Measurements from ENCODE around the gene NDST1.
A peak's percentile ranks its signal among the peaks of the same experiment; 100 is the strongest.
"Not testable (repeated sequence)": the region's sequence is repeated elsewhere in the genome, so short reads cannot be mapped to it uniquely, and the experiment has no call there.

Gene NDST1

GRCh38 chr5:150515446-150515845 lies 7.5 kb downstream of the NDST1 start:
- no peak overlapping the region for H3K9ac ChIP-seq (ENCODE audit: low read depth in 1 of 2, low read length in 2 of 2)
- H3K4me3 ChIP-seq (ENCODE audit: low read depth in 1 of 2, low read length in 2 of 2), result no peak overlapping the region
- no peak overlapping the region for H3K27ac ChIP-seq (ENCODE audit: low read depth, low read length)
- no peaks in the 10 kb centered on the region for H3K9me3 ChIP-seq (ENCODE audit: control insufficient read depth in 1 of 2, low read length in 2 of 2)
- H3K36me3 ChIP-seq (ENCODE audit: control insufficient read depth in 1 of 2, insufficient read depth in 2 of 2, low read length in 2 of 2), result no peaks in the 10 kb centered on the region
- H3K27me3 ChIP-seq (ENCODE audit: control insufficient read depth in 1 of 2, insufficient read depth in 2 of 2, low read length in 2 of 2), result no peaks in the 10 kb centered on the region
- H3K4me1 ChIP-seq (ENCODE audit: control insufficient read depth in 1 of 2, insufficient read depth in 2 of 2, low read length in 2 of 2), result peaks cover 66 to 69% of the 10 kb centered on the region in 2 donors

GRCh38 chr5:150516011-150516410 lies 8.1 kb downstream of the NDST1 start:
- H3K27ac ChIP-seq (ENCODE audit: low read depth, low read length), result no peak overlapping the region
- H3K27me3 ChIP-seq (ENCODE audit: control insufficient read depth in 1 of 2, insufficient read depth in 2 of 2, low read length in 2 of 2), result no peaks in the 10 kb centered on the region
- no peak overlapping the region for H3K4me3 ChIP-seq (ENCODE audit: low read depth in 1 of 2, low read length in 2 of 2)
- no peak overlapping the region for H3K9ac ChIP-seq (ENCODE audit: low read depth in 1 of 2, low read length in 2 of 2)
- no peaks in the 10 kb centered on the region for H3K9me3 ChIP-seq (ENCODE audit: control insufficient read depth in 1 of 2, low read length in 2 of 2)
- H3K4me1 ChIP-seq (ENCODE audit: control insufficient read depth in 1 of 2, insufficient read depth in 2 of 2, low read length in 2 of 2), result peaks cover 61 to 65% of the 10 kb centered on the region in 2 donors
- H3K36me3 ChIP-seq (ENCODE audit: control insufficient read depth in 1 of 2, insufficient read depth in 2 of 2, low read length in 2 of 2), result peaks cover 0 to 4% of the 10 kb centered on the region in 2 donors

GRCh38 chr5:150517272-150518152 lies 9.6 kb downstream of the NDST1 start:
- no peaks in the 10 kb centered on the region for H3K27me3 ChIP-seq (ENCODE audit: control insufficient read depth in 1 of 2, insufficient read depth in 2 of 2, low read length in 2 of 2)
- peaks cover 54% of the 10 kb centered on the region in 2 donors for H3K4me1 ChIP-seq (ENCODE audit: control insufficient read depth in 1 of 2, insufficient read depth in 2 of 2, low read length in 2 of 2)
- peaks cover 7 to 9% of the 10 kb centered on the region in 2 donors for H3K36me3 ChIP-seq (ENCODE audit: control insufficient read depth in 1 of 2, insufficient read depth in 2 of 2, low read length in 2 of 2)
- no peaks in the 10 kb centered on the region for H3K9me3 ChIP-seq (ENCODE audit: control insufficient read depth in 1 of 2, low read length in 2 of 2)
- peak overlapping the region; percentile 17 to 28 for H3K4me3 ChIP-seq (ENCODE audit: low read depth in 1 of 2, low read length in 2 of 2)
- H3K27ac ChIP-seq (ENCODE audit: low read depth, low read length), result peak overlapping the region; percentile 12
- peak overlapping the region in 1 of 2 donors; percentile 60 for H3K9ac ChIP-seq (ENCODE audit: low read depth in 1 of 2, low read length in 2 of 2)

GRCh38 chr5:150518712-150519559 lies 11.0 kb downstream of the NDST1 start:
- H3K36me3 ChIP-seq (ENCODE audit: control insufficient read depth in 1 of 2, insufficient read depth in 2 of 2, low read length in 2 of 2), result not testable (repeated sequence)

GRCh38 chr5:150519560-150519945 lies 11.6 kb downstream of the NDST1 start:
- Histone ChIP-seq H3K27ac (ENCODE audit: low read depth, low read length) (no peak overlapping the region), H3K9ac (ENCODE audit: low read depth in 1 of 2, low read length in 2 of 2) (no peak overlapping the region), H3K27me3 (ENCODE audit: control insufficient read depth in 1 of 2, insufficient read depth in 2 of 2, low read length in 2 of 2) (no peaks in the 10 kb centered on the region), H3K36me3 (ENCODE audit: control insufficient read depth in 1 of 2, insufficient read depth in 2 of 2, low read length in 2 of 2) (peaks cover 7 to 9% of the 10 kb centered on the region in 2 donors), H3K4me1 (ENCODE audit: control insufficient read depth in 1 of 2, insufficient read depth in 2 of 2, low read length in 2 of 2) (peaks cover 60 to 70% of the 10 kb centered on the region in 2 donors), H3K9me3 (ENCODE audit: control insufficient read depth in 1 of 2, low read length in 2 of 2) (no peaks in the 10 kb centered on the region), H3K4me3 (ENCODE audit: low read depth in 1 of 2, low read length in 2 of 2) (no peak overlapping the region)

More at GRCh38 chr5:150518712-150519559, 11.0 kb downstream of the NDST1 start:
- not testable (repeated sequence) for H3K27me3 ChIP-seq (ENCODE audit: control insufficient read depth in 1 of 2, insufficient read depth in 2 of 2, low read length in 2 of 2); H3K4me3 ChIP-seq (ENCODE audit: low read depth in 1 of 2, low read length in 2 of 2); H3K9ac ChIP-seq (ENCODE audit: low read depth in 1 of 2, low read length in 2 of 2); H3K9me3 ChIP-seq (ENCODE audit: control insufficient read depth in 1 of 2, low read length in 2 of 2); H3K27ac ChIP-seq (ENCODE audit: low read depth, low read length)
- H3K4me1 ChIP-seq (ENCODE audit: control insufficient read depth in 1 of 2, insufficient read depth in 2 of 2, low read length in 2 of 2), result peaks cover 62 to 66% of the 10 kb centered on the region in 2 donors

- Histone ChIP-seq H3K4me1 (ENCODE audit: control insufficient read depth in 1 of 2, insufficient read depth in 2 of 2, low read length in 2 of 2) (peaks cover 56 to 66% of the 10 kb centered on the region in 2 donors), H3K4me3 (ENCODE audit: low read depth in 1 of 2, low read length in 2 of 2) (no peak overlapping the region), H3K9me3 (ENCODE audit: control insufficient read depth in 1 of 2, low read length in 2 of 2) (no peaks in the 10 kb centered on the region), H3K27me3 (ENCODE audit: control insufficient read depth in 1 of 2, insufficient read depth in 2 of 2, low read length in 2 of 2) (no peaks in the 10 kb centered on the region), H3K27ac (ENCODE audit: low read depth, low read length) (no peak overlapping the region), H3K36me3 (ENCODE audit: control insufficient read depth in 1 of 2, insufficient read depth in 2 of 2, low read length in 2 of 2) (peaks cover 7 to 9% of the 10 kb centered on the region in 2 donors), H3K9ac (ENCODE audit: low read depth in 1 of 2, low read length in 2 of 2) (no peak overlapping the region)
Measured at GRCh38 chr5:150519978-150520377, 12.0 kb downstream of the NDST1 start.

- no peaks in the 10 kb centered on the region for H3K27me3 ChIP-seq (ENCODE audit: control insufficient read depth in 1 of 2, insufficient read depth in 2 of 2, low read length in 2 of 2)
- H3K9ac ChIP-seq (ENCODE audit: low read depth in 1 of 2, low read length in 2 of 2), result no peak overlapping the region
- H3K27ac ChIP-seq (ENCODE audit: low read depth, low read length), result no peak overlapping the region
- H3K9me3 ChIP-seq (ENCODE audit: control insufficient read depth in 1 of 2, low read length in 2 of 2), result no peaks in the 10 kb centered on the region
- H3K4me1 ChIP-seq (ENCODE audit: control insufficient read depth in 1 of 2, insufficient read depth in 2 of 2, low read length in 2 of 2), result peaks cover 46 to 56% of the 10 kb centered on the region in 2 donors
- peaks cover 7 to 9% of the 10 kb centered on the region in 2 donors for H3K36me3 ChIP-seq (ENCODE audit: control insufficient read depth in 1 of 2, insufficient read depth in 2 of 2, low read length in 2 of 2)
- H3K4me3 ChIP-seq (ENCODE audit: low read depth in 1 of 2, low read length in 2 of 2), result no peak overlapping the region
Measured at GRCh38 chr5:150520747-150521521, 13.0 kb downstream of the NDST1 start.

- no peak overlapping the region for H3K27ac ChIP-seq (ENCODE audit: low read depth, low read length)
- H3K4me1 ChIP-seq (ENCODE audit: control insufficient read depth in 1 of 2, insufficient read depth in 2 of 2, low read length in 2 of 2), result peaks cover 41 to 51% of the 10 kb centered on the region in 2 donors
Measured at GRCh38 chr5:150521522-150521817, 13.5 kb downstream of the NDST1 start.

GRCh38 chr5:150521939-150522503 lies 14.1 kb downstream of the NDST1 start:
- Histone ChIP-seq H3K36me3 (ENCODE audit: control insufficient read depth in 1 of 2, insufficient read depth in 2 of 2, low read length in 2 of 2) (peaks cover 7 to 9% of the 10 kb centered on the region in 2 donors), H3K27ac (ENCODE audit: low read depth, low read length) (no peak overlapping the region), H3K4me1 (ENCODE audit: control insufficient read depth in 1 of 2, insufficient read depth in 2 of 2, low read length in 2 of 2) (peaks cover 35 to 45% of the 10 kb centered on the region in 2 donors), H3K9ac (ENCODE audit: low read depth in 1 of 2, low read length in 2 of 2) (no peak overlapping the region), H3K27me3 (ENCODE audit: control insufficient read depth in 1 of 2, insufficient read depth in 2 of 2, low read length in 2 of 2) (no peaks in the 10 kb centered on the region), H3K9me3 (ENCODE audit: control insufficient read depth in 1 of 2, low read length in 2 of 2) (no peaks in the 10 kb centered on the region), H3K4me3 (ENCODE audit: low read depth in 1 of 2, low read length in 2 of 2) (no peak overlapping the region)

More at GRCh38 chr5:150521522-150521817, 13.5 kb downstream of the NDST1 start:
- Histone ChIP-seq H3K36me3 (ENCODE audit: control insufficient read depth in 1 of 2, insufficient read depth in 2 of 2, low read length in 2 of 2) (peaks cover 7 to 9% of the 10 kb centered on the region in 2 donors), H3K9ac (ENCODE audit: low read depth in 1 of 2, low read length in 2 of 2) (no peak overlapping the region), H3K9me3 (ENCODE audit: control insufficient read depth in 1 of 2, low read length in 2 of 2) (no peaks in the 10 kb centered on the region), H3K27me3 (ENCODE audit: control insufficient read depth in 1 of 2, insufficient read depth in 2 of 2, low read length in 2 of 2) (no peaks in the 10 kb centered on the region), H3K4me3 (ENCODE audit: low read depth in 1 of 2, low read length in 2 of 2) (no peak overlapping the region)
